GM23248 (cell line): ENCODE measurements around the gene IL17REL. TPM values are rescaled to one million over a fixed set of nuclear protein-coding genes. Genes with fewer than 3 reads are reported as not detected.

Experiments
- DNase-seq: peaks from one replicate; pipeline ENCODE4 v3.0.0-alpha.2; 2015
- H2AFZ ChIP-seq: fragments of 200-600 bp; sonication (generic); 2 replicates; pipeline ENCODE4 v1.6.1; 2016; ENCODE audit warnings: antibody characterized with exemption
- H3F3A ChIP-seq: fragments of 200-600 bp; sonication (generic); 2 replicates; pipeline ENCODE4 v1.6.1; 2016; ENCODE audit warnings: mild to moderate bottlenecking, antibody characterized with exemption, mixed run types; ENCODE audit not compliant: insufficient read depth
- H3K27ac ChIP-seq: fragments of 200-600 bp; sonication (generic); 2 replicates; pipeline ENCODE4 v1.5.1; 2016; ENCODE audit warnings: mild to moderate bottlenecking
- H3K27me3 ChIP-seq: fragments of 200-600 bp; sonication (generic); replicated peaks from 2 replicates; pipeline ENCODE4 v1.6.1; 2016; ENCODE audit warnings: mild to moderate bottlenecking; ENCODE audit not compliant: insufficient read depth
- H3K36me3 ChIP-seq: fragments of 200-600 bp; sonication (generic); 2 replicates; pipeline ENCODE4 v1.6.1; 2016; ENCODE audit warnings: low read depth, mild to moderate bottlenecking
- H3K4me1 ChIP-seq: fragments of 200-600 bp; sonication (generic); 2 replicates; pipeline ENCODE4 v1.6.1; 2016; ENCODE audit warnings: mild to moderate bottlenecking; ENCODE audit not compliant: insufficient read depth
- H3K4me2 ChIP-seq: fragments of 200-600 bp; sonication (generic); one replicate; pipeline ENCODE4 v1.6.1; 2016; ENCODE audit warnings: mild to moderate bottlenecking; ENCODE audit not compliant: unreplicated experiment
- H3K4me3 ChIP-seq: fragments of 200-600 bp; sonication (generic); 2 replicates; pipeline ENCODE4 v1.5.1; 2016; ENCODE audit warnings: mild to moderate bottlenecking
- H3K79me2 ChIP-seq: fragments of 200-600 bp; sonication (generic); 2 replicates; pipeline ENCODE4 v1.6.1; 2016; ENCODE audit warnings: mild to moderate bottlenecking; ENCODE audit not compliant: insufficient read depth
- H3K9ac ChIP-seq: fragments of 200-600 bp; sonication (generic); 2 replicates; pipeline ENCODE4 v1.6.1; 2016; ENCODE audit warnings: mild to moderate bottlenecking
- H3K9me2 ChIP-seq: fragments of 200-600 bp; sonication (generic); 2 replicates; pipeline ENCODE4 v1.6.1; 2016; ENCODE audit warnings: mixed run types, mild to moderate bottlenecking, moderate library complexity; ENCODE audit not compliant: insufficient read depth
- H3K9me3 ChIP-seq: fragments of 200-600 bp; sonication (generic); one replicate; pipeline ENCODE4 v1.6.1; 2017; ENCODE audit warnings: low read depth
- H4K20me1 ChIP-seq: fragments of 200-600 bp; sonication (generic); 2 replicates; pipeline ENCODE4 v1.6.0; 2016; ENCODE audit not compliant: insufficient read depth
- EZH2 ChIP-seq: fragments of 200-600 bp; sonication (generic); IDR thresholded peaks from 2 replicates; pipeline ENCODE4 v1.6.1; 2018; ENCODE audit warnings: antibody characterized with exemption, mild to moderate bottlenecking; ENCODE audit not compliant: insufficient read depth, poor library complexity, severe bottlenecking
- EZH2phosphoT487 ChIP-seq: fragments of 200-600 bp; sonication (generic); IDR thresholded peaks from 2 replicates; pipeline ENCODE4 v1.6.1; 2018; ENCODE audit warnings: antibody characterized with exemption, moderate library complexity, mild to moderate bottlenecking, low read depth; ENCODE audit not compliant: insufficient read depth
- WGBS, 2 experiments: methylation state at CpG; one replicate each; pipeline ENCODE4 v1.1.6; 2015 to 2017; ENCODE audit warnings: low lambda C conversion rate in 2 of 2, low coverage in 1 of 2; ENCODE audit errors: missing lambda C conversion rate in 2 of 2; 5-methylcytosine and 5-hydroxymethylcytosine counted together
- in situ Hi-C: fragments of 300-500 bp; cut with MboI; formaldehyde crosslinking; loops from 2 replicates; pipeline ENCODE4 v1.15.0; 2020
- polyA plus RNA-seq: library from polyadenylated mRNA; unstranded; fragments of >200 nt; fragmentation: Nextera tagmentation; extraction: Ambion mirVana; gene quantifications from 2 replicates; pipeline ENCODE4 v1.2.1, GENCODE V29; 2016
- total RNA-seq: library from RNA; depleted of rRNA; stranded (reverse); fragments of >200 nt; shearing (Covaris generic); gene quantifications from 2 replicates; pipeline ENCODE4 v1.2.3, GENCODE V29; 2014

The IL17REL gene
- total and polyA plus RNA-seq, 2 experiments from 2014 or later, result not detected

GRCh38 chr22:49962751-49963646 is 49.6 kb downstream of the IL17REL start:
- H3F3A ChIP-seq, result 0 out of 2 replicates have a peak, but pooled peaks cover 3% of the 10 kb centered on the region
- in situ Hi-C loops, result no loop called here
- no peaks in the 10 kb centered on the region for H3K9me2 ChIP-seq
- H3K27ac ChIP-seq, result peak overlapping the region; percentile 29
- H4K20me1 ChIP-seq, result no peaks in the 10 kb centered on the region
- peak overlapping the region; percentile 84 for H3K4me2 ChIP-seq
- peaks cover 21% of the 10 kb centered on the region for H3K79me2 ChIP-seq
- no peaks in the 10 kb centered on the region for H3K9me3 ChIP-seq
- DNase-seq, result no peak
- 84 to 85% methylated on average over 47 to 59 of the region's 63 CpGs for WGBS, 2 experiments
- H3K36me3 ChIP-seq, result no peaks in the 10 kb centered on the region; the same call in 1 of the 2 replicates
- H3K4me3 ChIP-seq, result peak overlapping the region; percentile 73
- peak overlapping the region; percentile 53; the same call in 1 of the 2 replicates for H2AFZ ChIP-seq
- peak overlapping the region; percentile 79 for H3K9ac ChIP-seq
- no peaks in the 10 kb centered on the region for H3K27me3 ChIP-seq
- H3K4me1 ChIP-seq, result peaks cover 5% of the 10 kb centered on the region; the same call in 1 of the 2 replicates
- no peak for TF ChIP-seq EZH2phosphoT487
- no peak for TF ChIP-seq EZH2

- 1 to 14% methylated on average over 31 to 34 of the region's 70 CpGs for WGBS, 2 experiments
- DNase-seq, result peak; percentile 92
- Histone ChIP-seq H3K79me2 (peaks cover 21% of the 10 kb centered on the region), H3K9me2 (no peaks in the 10 kb centered on the region), H3K9ac (peak overlapping the region; percentile 79), H3K36me3 (no peaks in the 10 kb centered on the region; the same call in 1 of the 2 replicates), H4K20me1 (no peaks in the 10 kb centered on the region), H3F3A (no peaks in the 10 kb centered on the region), H3K4me1 (peaks cover 5% of the 10 kb centered on the region; the same call in 1 of the 2 replicates), H2AFZ (peak overlapping the region; percentile 53; the same call in 1 of the 2 replicates), H3K4me3 (peak overlapping the region; percentile 73), H3K27ac (peak overlapping the region; percentile 29), H3K9me3 (no peaks in the 10 kb centered on the region), H3K4me2 (peak overlapping the region; percentile 84), H3K27me3 (no peaks in the 10 kb centered on the region)
- in situ Hi-C loops, result no loop called here
- TF ChIP-seq EZH2 (no peak), EZH2phosphoT487 (no peak)
Measured at GRCh38 chr22:49962012-49962750, 50.4 kb downstream of the IL17REL start.

- H3K4me3 ChIP-seq, result peak overlapping the region; percentile 73
- H3K4me1 ChIP-seq, result peaks cover 5% of the 10 kb centered on the region; the same call in 1 of the 2 replicates
- WGBS, 2 experiments, result 2 to 4% methylated on average over 31 to 39 of the region's 49 CpGs
- H3K9ac ChIP-seq, result peak overlapping the region; percentile 79
- peak overlapping the region; percentile 84 for H3K4me2 ChIP-seq
- peaks cover 21% of the 10 kb centered on the region for H3K79me2 ChIP-seq
- DNase-seq, result no peak
- H3K27ac ChIP-seq, result peak overlapping the region; percentile 29; the same call in 1 of the 2 replicates
- H3K27me3 ChIP-seq, result no peaks in the 10 kb centered on the region
- no peaks in the 10 kb centered on the region for H3F3A ChIP-seq
- H3K36me3 ChIP-seq, result no peaks in the 10 kb centered on the region; the same call in 1 of the 2 replicates
- in situ Hi-C loops, result no loop called here
- no peaks in the 10 kb centered on the region for H3K9me3 ChIP-seq
- no peaks in the 10 kb centered on the region for H3K9me2 ChIP-seq
- TF ChIP-seq EZH2phosphoT487, result no peak
- no peak for TF ChIP-seq EZH2
- H2AFZ ChIP-seq, result no peak overlapping the region
- no peaks in the 10 kb centered on the region for H4K20me1 ChIP-seq
Measured at GRCh38 chr22:49961601-49962011, 51.0 kb downstream of the IL17REL start.

- Histone ChIP-seq H3K9ac (peak overlapping the region; percentile 79), H3K27ac (peak overlapping the region; percentile 29; the same call in 1 of the 2 replicates), H3K79me2 (peaks cover 21% of the 10 kb centered on the region), H2AFZ (no peak overlapping the region), H3K4me3 (peak overlapping the region; percentile 73), H3F3A (no peaks in the 10 kb centered on the region), H3K9me3 (no peaks in the 10 kb centered on the region), H4K20me1 (no peaks in the 10 kb centered on the region), H3K4me2 (peak overlapping the region; percentile 84), H3K36me3 (no peaks in the 10 kb centered on the region; the same call in 1 of the 2 replicates), H3K9me2 (no peaks in the 10 kb centered on the region), H3K27me3 (no peaks in the 10 kb centered on the region), H3K4me1 (peaks cover 5% of the 10 kb centered on the region; the same call in 1 of the 2 replicates)
- DNase-seq, result peak; percentile 76
- in situ Hi-C loops, result no loop called here
- TF ChIP-seq EZH2phosphoT487 (no peak), EZH2 (no peak)
- 0 to 3% methylated on average over 31 to 73 of the region's 84 CpGs for WGBS, 2 experiments
Measured at GRCh38 chr22:49961005-49961600, 51.5 kb downstream of the IL17REL start.
